Activated T-cell treated with anti-CD3 and anti-CD28 coated beads for 4 hours (primary cell): Measurements from ENCODE around the gene AEBP2.
"Not testable (repeated sequence)": the region's sequence is repeated elsewhere in the genome, so short reads cannot be mapped to it uniquely, and the experiment has no call there.

Experiments
- DNase-seq: peaks from one replicate; pipeline ENCODE4 v3.0.0-alpha.2; 2020

AEBP2 gene

GRCh38 chr12:19515179-19515578 lies 75.9 kb downstream of the AEBP2 start:
- DNase-seq = no peak

GRCh38 chr12:19517583-19517982 lies 78.3 kb downstream of the AEBP2 start:
- no peak for DNase-seq

- no peak for DNase-seq
Measured at GRCh38 chr12:19518209-19518608, 78.9 kb downstream of the AEBP2 start.

GRCh38 chr12:19520646-19521415 lies 81.5 kb downstream of the AEBP2 start:
- DNase-seq = no peak

GRCh38 chr12:19525274-19525673 lies 86.0 kb downstream of the AEBP2 start:
- DNase-seq = no peak

GRCh38 chr12:19527866-19528265 lies 88.6 kb downstream of the AEBP2 start:
- DNase-seq = no peak

- no peak for DNase-seq
Measured at GRCh38 chr12:19528750-19529149, 89.5 kb downstream of the AEBP2 start.

GRCh38 chr12:19529951-19530636 lies 90.8 kb downstream of the AEBP2 start:
- no peak for DNase-seq

GRCh38 chr12:19530637-19531023 lies 91.3 kb downstream of the AEBP2 start:
- no peak for DNase-seq

- no peak for DNase-seq
Measured at GRCh38 chr12:19533567-19533966, 94.3 kb downstream of the AEBP2 start.

GRCh38 chr12:19539071-19539470 lies 99.8 kb downstream of the AEBP2 start:
- no peak for DNase-seq

GRCh38 chr12:19539836-19540235 lies 100.5 kb downstream of the AEBP2 start:
- DNase-seq = no peak

- DNase-seq = no peak
Measured at GRCh38 chr12:19542606-19543005, 103.3 kb downstream of the AEBP2 start.

GRCh38 chr12:19544353-19544752 lies 105.1 kb downstream of the AEBP2 start:
- no peak for DNase-seq

GRCh38 chr12:19545301-19545700 lies 106.0 kb downstream of the AEBP2 start:
- DNase-seq = no peak

GRCh38 chr12:19546027-19546426 lies 106.7 kb downstream of the AEBP2 start:
- no peak for DNase-seq

GRCh38 chr12:19546611-19547162 lies 107.4 kb downstream of the AEBP2 start:
- DNase-seq = no peak

GRCh38 chr12:19547271-19547671 lies 108.0 kb downstream of the AEBP2 start:
- DNase-seq = no peak

GRCh38 chr12:19548834-19549233 lies 109.5 kb downstream of the AEBP2 start:
- DNase-seq = no peak

GRCh38 chr12:19550626-19551025 lies 111.3 kb downstream of the AEBP2 start:
- DNase-seq = no peak

- DNase-seq = not testable (repeated sequence)
Measured at GRCh38 chr12:19552441-19553097, 113.3 kb downstream of the AEBP2 start.

- no peak for DNase-seq
Measured at GRCh38 chr12:19553175-19553574, 113.9 kb downstream of the AEBP2 start.

GRCh38 chr12:19561411-19561961 lies 122.2 kb downstream of the AEBP2 start:
- no peak for DNase-seq
